ENCODE data around the gene TPRN. TPM values are rescaled to one million over a fixed set of nuclear protein-coding genes. Genes with fewer than 3 reads are reported as not detected.
A peak's percentile ranks its signal among the peaks of the same experiment; 100 is the strongest.

TPRN gene
- total and polyA plus RNA-seq, 9 of the 15 experiments (the other 6 are each of a cell fraction or from before 2014, with no cell fraction given): 0.31 to 31.9 (median 4.4) TPM

DNA sequence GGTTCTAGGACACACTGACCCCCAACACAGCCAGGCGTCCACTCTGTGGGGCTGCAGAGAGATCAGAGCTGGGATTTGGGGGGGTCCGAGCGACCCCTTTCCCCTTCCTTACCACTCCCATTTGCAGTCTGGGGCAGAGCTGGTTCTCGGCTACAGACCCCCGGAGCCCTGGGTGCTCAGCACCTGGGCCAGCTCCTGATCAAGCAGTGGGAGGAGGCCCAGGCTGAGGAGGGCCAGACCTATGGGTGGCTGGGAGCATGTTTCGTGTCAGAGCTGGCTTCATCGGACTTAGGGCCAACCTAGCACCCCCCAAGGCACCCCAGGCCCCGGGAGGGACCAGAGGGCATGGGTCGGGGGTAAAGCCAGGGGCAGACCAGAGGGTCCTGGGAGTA, 54.0 kb downstream of the TPRN start:
- no TSS peak for BruUV-seq (replicated peaks)
- no peak overlapping the region for H3K27ac ChIP-seq (ENCODE audit: extremely low read depth, low read depth, low read length)
- no peak overlapping the region for H3K9ac ChIP-seq (ENCODE audit: insufficient read depth in 1 of 2, low read depth in 2 of 2, low read length in 2 of 2)
- no peak overlapping the region for H3K4me2 ChIP-seq (ENCODE audit: insufficient read depth, low read length)
- no peak for ATAC-seq
- H3K9me1 ChIP-seq (ENCODE audit: control insufficient read depth, insufficient read depth, low read length): no peaks in the 10 kb centered on the region
- DNase-seq (ENCODE audit: extremely low read depth in 1 of 4, low spot score in 3 of 4): peak in 1 of 4 experiments; percentile 19
- ChIA-PET POLR2A (interaction anchor here (0.6 to 1.0 kb wide), 3 partner anchors 9 to 358 kb away, joined by 3 to 5 read pairs (median 3); no protein-coding TSS in a partner anchor), CTCF (ENCODE audit: low intra/inter-chr PET ratio) (interaction anchor here (0.6 kb wide), 1 partner anchor 113 kb away, joined by 3 read pairs; no protein-coding TSS in a partner anchor)
- 0 out of 2 replicates have a peak, but pooled peaks cover 5% of the 10 kb centered on the region for H4K20me1 ChIP-seq (replicated peaks; ENCODE audit: control insufficient read depth, insufficient read depth, low read length)
- H3K79me2 ChIP-seq (ENCODE audit: control insufficient read depth, insufficient read depth, low read length): no peaks in the 10 kb centered on the region
- no peak for FAIRE-seq
- in situ Hi-C loops (cut with MboI) (no loop called here), intact Hi-C loops (cut with micrococcal nuclease) (no loop called here)
- H3K9me3 ChIP-seq (replicated peaks; ENCODE audit: control insufficient read depth, insufficient read depth, low read depth, low read length): no peaks in the 10 kb centered on the region
- 20% methylated on average over 5 of the region's 9 CpGs for WGBS (ENCODE audit: insufficient coverage, low coverage, missing lambda C conversion rate)
- H3K4me1 ChIP-seq (replicated peaks in 1 of 2; ENCODE audit: control insufficient read depth in 2 of 2, insufficient read depth in 2 of 2, low read length in 2 of 2): peaks cover 8 to 52% of the 10 kb centered on the region in 2 experiments; a peak in 3 of 5 replicates
- H3K36me3 ChIP-seq (ENCODE audit: control insufficient read depth, insufficient read depth, low read length): no peaks in the 10 kb centered on the region
- no peak overlapping the region for H2AFZ ChIP-seq (ENCODE audit: low read depth, low read length)
- peaks cover 9 to 25% of the 10 kb centered on the region in 2 experiments; a peak in 4 of 5 replicates for H3K27me3 ChIP-seq (ENCODE audit: control insufficient read depth in 2 of 2, insufficient read depth in 2 of 2, low read length in 2 of 2)
- no peak overlapping the region for H3K4me3 ChIP-seq
- TF ChIP-seq PRPF4 (IDR thresholded peaks at IDR 0.05; ENCODE audit: insufficient read depth, low read depth, low read length, poor library complexity, severe bottlenecking): no peak
- no peak for TF ChIP-seq DIDO1 (tag; IDR thresholded peaks at IDR 0.05; ENCODE audit: low read depth)
- no peak for TF ChIP-seq KLF13 (tag; IDR thresholded peaks at IDR 0.05; ENCODE audit: borderline replicate concordance, low read depth)
- peak; percentile 27; the same call in 1 of the 2 replicates for TF ChIP-seq EHMT2 (IDR thresholded peaks at IDR 0.05)
- TF ChIP-seq PTTG1 (tag; IDR thresholded peaks at IDR 0.05; ENCODE audit: low read depth): no peak
- no peak for TF ChIP-seq ESRRB (CRISPR knock-in tag; IDR thresholded peaks at IDR 0.05; ENCODE audit: borderline replicate concordance)
- TF ChIP-seq, protein P1, sequence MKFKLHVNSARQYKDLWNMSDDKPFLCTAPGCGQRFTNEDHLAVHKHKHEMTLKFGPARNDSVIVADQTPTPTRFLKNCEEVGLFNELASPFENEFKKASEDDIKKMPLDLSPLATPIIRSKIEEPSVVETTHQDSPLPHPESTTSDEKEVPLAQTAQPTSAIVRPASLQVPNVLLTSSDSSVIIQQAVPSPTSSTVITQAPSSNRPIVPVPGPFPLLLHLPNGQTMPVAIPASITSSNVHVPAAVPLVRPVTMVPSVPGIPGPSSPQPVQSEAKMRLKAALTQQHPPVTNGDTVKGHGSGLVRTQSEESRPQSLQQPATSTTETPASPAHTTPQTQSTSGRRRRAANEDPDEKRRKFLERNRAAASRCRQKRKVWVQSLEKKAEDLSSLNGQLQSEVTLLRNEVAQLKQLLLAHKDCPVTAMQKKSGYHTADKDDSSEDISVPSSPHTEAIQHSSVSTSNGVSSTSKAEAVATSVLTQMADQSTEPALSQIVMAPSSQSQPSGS (CRISPR knock-in tag; IDR thresholded peaks at IDR 0.05): no peak
- TF ChIP-seq MIER1 (IDR thresholded peaks at IDR 0.05; ENCODE audit: low read depth): peak; percentile 53; the same call in 1 of the 2 replicates
- TF ChIP-seq HDAC3 (IDR thresholded peaks at IDR 0.05; ENCODE audit: borderline replicate concordance, partially characterized antibody): no peak
- no peak for TF ChIP-seq ZNF384 (IDR thresholded peaks at IDR 0.05; ENCODE audit: low read depth, low read length)
- peak; percentile 78 for TF ChIP-seq REST (IDR thresholded peaks at IDR 0.05; ENCODE audit: borderline replicate concordance)
- no peak for TF ChIP-seq REST (CRISPR knock-in tag; IDR thresholded peaks at IDR 0.05; ENCODE audit: low read depth)
- TF ChIP-seq C11orf30 (IDR thresholded peaks at IDR 0.05; ENCODE audit: low read depth): no peak
